H9 (cell line): ENCODE measurements around the gene ZNF681. TPM values are rescaled to one million over a fixed set of nuclear protein-coding genes. Genes with fewer than 3 reads are reported as not detected.

Source experiments
- DNase-seq: peaks from one replicate; pipeline ENCODE4 v3.0.0-alpha.2; 2017
- H2AFZ ChIP-seq: one replicate; pipeline ENCODE4 v1.6.1; 2013; ENCODE audit warnings: mild to moderate bottlenecking, low read length, control low read depth, moderate library complexity
- H2AK5ac ChIP-seq: 2 replicates; pipeline ENCODE4 v1.6.1; 2013; ENCODE audit warnings: low read length, control low read depth, mixed read lengths; ENCODE audit not compliant: insufficient read length
- H2BK120ac ChIP-seq: one replicate; pipeline ENCODE4 v1.6.1; 2013; ENCODE audit warnings: low read depth, mild to moderate bottlenecking, low read length, control low read depth, inconsistent platforms; ENCODE audit not compliant: poor library complexity, severe bottlenecking
- H2BK12ac ChIP-seq: 2 replicates; pipeline ENCODE4 v1.6.1; 2013; ENCODE audit warnings: low read length, control low read depth, mixed read lengths, low read depth; ENCODE audit not compliant: insufficient read length
- H2BK15ac ChIP-seq: 2 replicates; pipeline ENCODE4 v1.6.1; 2013; ENCODE audit warnings: low read depth, low read length, control low read depth
- H2BK20ac ChIP-seq: one replicate; pipeline ENCODE4 v1.6.1; 2013; ENCODE audit warnings: low read depth, mild to moderate bottlenecking, low read length, control low read depth, inconsistent platforms; ENCODE audit not compliant: poor library complexity, severe bottlenecking
- H2BK5ac ChIP-seq: 2 replicates; pipeline ENCODE4 v1.6.1; 2013; ENCODE audit warnings: low read length, control low read depth, mixed read lengths; ENCODE audit not compliant: insufficient read length
- H3K14ac ChIP-seq: 2 replicates; pipeline ENCODE4 v1.6.1; 2013; ENCODE audit warnings: low read length, control low read depth; ENCODE audit not compliant: insufficient read depth
- H3K18ac ChIP-seq: 2 replicates; pipeline ENCODE4 v1.6.1; 2013; ENCODE audit warnings: low read depth, mild to moderate bottlenecking, mixed read lengths, low read length, control low read depth; ENCODE audit not compliant: insufficient read length
- H3K23ac ChIP-seq: 2 replicates; pipeline ENCODE4 v1.6.1; 2013; ENCODE audit warnings: low read length, control low read depth, mixed read lengths, low read depth; ENCODE audit not compliant: insufficient read length
- H3K23me2 ChIP-seq: 2 replicates; pipeline ENCODE4 v1.6.1; 2013; ENCODE audit warnings: low read depth, mild to moderate bottlenecking, mixed read lengths, low read length, control low read depth; ENCODE audit not compliant: insufficient read length, poor library complexity, severe bottlenecking
- H3K27ac ChIP-seq: 2 replicates; pipeline ENCODE4 v1.5.1; 2013; ENCODE audit warnings: low read length, control low read depth, mixed read lengths, low read depth; ENCODE audit not compliant: insufficient read length
- H3K27me3 ChIP-seq: 2 replicates; pipeline ENCODE4 v1.6.1; 2013; ENCODE audit warnings: low read length, control low read depth, inconsistent platforms; ENCODE audit not compliant: insufficient read depth
- H3K4ac ChIP-seq: 2 replicates; pipeline ENCODE4 v1.6.1; 2013; ENCODE audit warnings: low read depth, mild to moderate bottlenecking, control low read depth, inconsistent platforms, low read length, moderate library complexity
- H3K4me1 ChIP-seq: 2 replicates; pipeline ENCODE4 v1.6.1; 2013; ENCODE audit warnings: low read length, control low read depth, inconsistent platforms; ENCODE audit not compliant: insufficient read depth
- H3K4me2 ChIP-seq: 2 replicates; pipeline ENCODE4 v1.6.1; 2013; ENCODE audit warnings: low read length, control low read depth, mixed read lengths; ENCODE audit not compliant: insufficient read length, insufficient read depth
- H3K56ac ChIP-seq: 2 replicates; pipeline ENCODE4 v1.6.1; 2013; ENCODE audit warnings: low read depth, mild to moderate bottlenecking, mixed read lengths, low read length, control low read depth; ENCODE audit not compliant: insufficient read length
- H3K79me1 ChIP-seq: 2 replicates; pipeline ENCODE4 v1.6.1; 2013; ENCODE audit warnings: low read depth, mild to moderate bottlenecking, moderate library complexity, low read length, control low read depth, inconsistent platforms; ENCODE audit not compliant: insufficient read depth, poor library complexity, severe bottlenecking
- H3K79me2 ChIP-seq: 2 replicates; pipeline ENCODE4 v1.6.1; 2013; ENCODE audit warnings: low read length, control low read depth, inconsistent platforms; ENCODE audit not compliant: insufficient read depth
- H3K9ac ChIP-seq: 2 replicates; pipeline ENCODE4 v1.6.1; 2013; ENCODE audit warnings: low read length, control low read depth, mixed read lengths; ENCODE audit not compliant: insufficient read length; ENCODE audit errors: extremely low read depth
- H3K9me3 ChIP-seq: one replicate; pipeline ENCODE4 v1.6.1; 2013; ENCODE audit warnings: low read depth, low read length, inconsistent platforms; ENCODE audit not compliant: control insufficient read depth
- H3T11ph ChIP-seq: one replicate; pipeline ENCODE4 v1.6.1; 2013; ENCODE audit warnings: mild to moderate bottlenecking, low read length, control low read depth, inconsistent platforms
- H4K20me1 ChIP-seq: one replicate; pipeline ENCODE4 v1.6.1; 2013; ENCODE audit not compliant: control insufficient read depth, insufficient read length, insufficient read depth
- H4K5ac ChIP-seq: 2 replicates; pipeline ENCODE4 v1.6.1; 2013; ENCODE audit warnings: low read depth, mild to moderate bottlenecking, mixed read lengths, low read length, control low read depth; ENCODE audit not compliant: insufficient read length
- H4K8ac ChIP-seq: replicated peaks from 2 replicates; pipeline ENCODE4 v1.6.1; 2013; ENCODE audit warnings: low read length, control low read depth, mixed read lengths, low read depth; ENCODE audit not compliant: insufficient read length
- H4K91ac ChIP-seq: 2 replicates; pipeline ENCODE4 v1.6.1; 2013; ENCODE audit warnings: low read depth, mild to moderate bottlenecking, moderate library complexity, mixed read lengths, low read length, control low read depth; ENCODE audit not compliant: insufficient read length
- H3K27ac Mint-ChIP-seq, 3 experiments: 2 replicates in 2 of 3; 3 replicates in 1 of 3; pipeline ENCODE4 v1.8.0; 2020 to 2021; ENCODE audit warnings: mixed read lengths in 3 of 3, mild to moderate bottlenecking in 1 of 3, moderate library complexity in 1 of 3
- H3K27me3 Mint-ChIP-seq: 2 replicates; pipeline ENCODE4 v1.8.0; 2021; ENCODE audit warnings: low read depth, mild to moderate bottlenecking, moderate library complexity, mixed read lengths
- H3K36me3 Mint-ChIP-seq, 3 experiments: 2 replicates in 2 of 3; 3 replicates in 1 of 3; pipeline ENCODE4 v1.8.0; 2020 to 2021; ENCODE audit warnings: low read depth in 3 of 3, mixed read lengths in 3 of 3; ENCODE audit not compliant: insufficient read depth in 1 of 3
- H3K4me1 Mint-ChIP-seq, 2 experiments: 2 replicates each; pipeline ENCODE4 v1.8.0; 2020; ENCODE audit warnings: mixed read lengths in 2 of 2
- H3K4me3 Mint-ChIP-seq, 2 experiments: 2 replicates in 1 of 2; 3 replicates in 1 of 2; pipeline ENCODE4 v1.8.0; 2020 to 2021; ENCODE audit warnings: mild to moderate bottlenecking in 2 of 2, mixed read lengths in 2 of 2, moderate library complexity in 1 of 2
- H3K9me3 Mint-ChIP-seq, 2 experiments: 2 replicates in 1 of 2; 3 replicates in 1 of 2; pipeline ENCODE4 v1.8.0; 2020; ENCODE audit warnings: mild to moderate bottlenecking in 2 of 2, mixed read lengths in 2 of 2, moderate library complexity in 1 of 2
- WGBS: extraction: QIAGEN DNeasy Blood & Tissue Kit; methylation state at CpG from one replicate; pipeline ENCODE4 v1.1.7; 2013; ENCODE audit warnings: missing lambda C conversion rate, low lambda C conversion rate, mixed read lengths; ENCODE audit not compliant: insufficient read length; ENCODE audit errors: extremely low coverage; 5-methylcytosine and 5-hydroxymethylcytosine counted together
- total RNA-seq: library from RNA; stranded (reverse); gene quantifications from 2 replicates; pipeline ENCODE4 v1.2.1, GENCODE V29; 2021
- TF ChIP-seq, protein P1 (sequence below): fragments of 200-600 bp; sonication (generic); conservative IDR thresholded peaks from 3 replicates; pipeline ENCODE4 v1.8.0; 2021; ENCODE audit warnings: antibody characterized with exemption, mild to moderate bottlenecking

The ZNF681 gene
- total RNA-seq, 1 experiment from 2014 or later = 10.4 TPM

DNA sequence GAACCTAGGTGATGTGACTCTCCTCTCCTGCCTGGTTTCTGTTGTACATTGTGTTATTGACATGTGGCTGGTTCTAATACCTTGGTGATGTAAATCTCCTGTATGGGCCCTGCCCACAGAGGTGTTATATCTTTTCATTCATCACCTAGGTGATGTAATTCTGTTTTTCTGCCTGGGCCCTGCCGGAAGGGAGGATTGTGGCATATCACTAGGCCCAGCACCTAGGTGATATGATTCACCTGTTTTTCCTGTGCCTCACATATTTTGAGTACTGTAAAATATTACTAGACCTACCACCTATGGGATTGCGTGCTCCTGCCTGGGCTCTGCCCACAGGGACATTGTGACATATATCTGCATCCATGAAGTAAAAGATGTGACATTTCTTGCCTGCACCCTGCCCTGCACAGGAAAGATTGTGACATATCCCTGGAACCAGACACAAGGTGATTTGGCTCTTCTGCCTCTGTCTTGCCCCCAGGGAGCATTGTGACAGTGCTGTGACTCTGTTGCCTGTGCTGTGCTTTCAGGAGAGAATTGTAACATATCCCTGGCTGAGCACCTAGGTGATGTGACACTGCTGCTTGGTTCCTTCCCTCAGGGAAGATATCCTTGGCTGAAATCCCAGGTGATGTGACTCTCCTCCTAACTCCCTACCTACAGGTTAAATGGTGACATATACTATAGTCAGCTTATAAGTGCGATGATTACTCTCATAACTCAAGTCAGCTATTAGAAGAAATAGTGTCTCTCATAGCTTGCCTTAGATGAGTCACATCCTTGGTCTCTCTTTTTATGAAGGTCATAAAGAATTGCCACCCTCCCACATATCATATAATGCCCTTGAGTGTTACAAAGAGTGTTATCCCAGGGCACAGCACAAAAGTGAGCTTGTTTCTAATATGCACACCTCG, 13.3 kb upstream of the ZNF681 start:
- no peak overlapping the region for H3K23ac ChIP-seq
- H3K9me3 Mint-ChIP-seq = no peaks in the 10 kb centered on the region
- H3K4me1 Mint-ChIP-seq = peaks cover 4 to 12% of the 10 kb centered on the region in 2 experiments; a peak in 2 of 4 replicates
- no peak overlapping the region for H4K91ac ChIP-seq
- H3K27ac ChIP-seq = no peak overlapping the region
- WGBS = no CpG with 5 or more reads among the region's 4 CpGs
- no peak overlapping the region for H2BK15ac ChIP-seq
- H3T11ph ChIP-seq = no peak overlapping the region
- H3K79me2 ChIP-seq = peaks cover 82% of the 10 kb centered on the region
- no peaks in the 10 kb centered on the region for H3K9me3 ChIP-seq
- 0 out of 7 replicates have a peak overlapping the region, but pooled peaks of 1 of the 3 experiments have one; percentile 74 for H3K27ac Mint-ChIP-seq
- no peak overlapping the region for H3K9ac ChIP-seq
- no peak for DNase-seq
- TF ChIP-seq, protein P1, sequence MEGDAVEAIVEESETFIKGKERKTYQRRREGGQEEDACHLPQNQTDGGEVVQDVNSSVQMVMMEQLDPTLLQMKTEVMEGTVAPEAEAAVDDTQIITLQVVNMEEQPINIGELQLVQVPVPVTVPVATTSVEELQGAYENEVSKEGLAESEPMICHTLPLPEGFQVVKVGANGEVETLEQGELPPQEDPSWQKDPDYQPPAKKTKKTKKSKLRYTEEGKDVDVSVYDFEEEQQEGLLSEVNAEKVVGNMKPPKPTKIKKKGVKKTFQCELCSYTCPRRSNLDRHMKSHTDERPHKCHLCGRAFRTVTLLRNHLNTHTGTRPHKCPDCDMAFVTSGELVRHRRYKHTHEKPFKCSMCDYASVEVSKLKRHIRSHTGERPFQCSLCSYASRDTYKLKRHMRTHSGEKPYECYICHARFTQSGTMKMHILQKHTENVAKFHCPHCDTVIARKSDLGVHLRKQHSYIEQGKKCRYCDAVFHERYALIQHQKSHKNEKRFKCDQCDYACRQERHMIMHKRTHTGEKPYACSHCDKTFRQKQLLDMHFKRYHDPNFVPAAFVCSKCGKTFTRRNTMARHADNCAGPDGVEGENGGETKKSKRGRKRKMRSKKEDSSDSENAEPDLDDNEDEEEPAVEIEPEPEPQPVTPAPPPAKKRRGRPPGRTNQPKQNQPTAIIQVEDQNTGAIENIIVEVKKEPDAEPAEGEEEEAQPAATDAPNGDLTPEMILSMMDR = no peak
- no peak overlapping the region for H4K8ac ChIP-seq
- H2BK12ac ChIP-seq = no peak overlapping the region
- H2AK5ac ChIP-seq = no peak overlapping the region
- no peaks in the 10 kb centered on the region for H3K27me3 Mint-ChIP-seq
- no peak overlapping the region for H2BK5ac ChIP-seq
- 0 out of 2 replicates have a peak, but pooled peaks cover 2% of the 10 kb centered on the region for H3K4me1 ChIP-seq
- H3K23me2 ChIP-seq = no peaks in the 10 kb centered on the region
- H3K36me3 Mint-ChIP-seq = peaks cover 43 to 78% (median 59%) of the 10 kb centered on the region in 3 experiments
- H2BK120ac ChIP-seq = no peak overlapping the region
- no peak overlapping the region for H4K5ac ChIP-seq
- no peak overlapping the region for H3K18ac ChIP-seq
- H3K4me2 ChIP-seq = no peak overlapping the region
- peaks cover 25% of the 10 kb centered on the region for H3K79me1 ChIP-seq
- no peak overlapping the region for H3K4ac ChIP-seq
- H2AFZ ChIP-seq = no peak overlapping the region
- H3K56ac ChIP-seq = no peak overlapping the region
- H4K20me1 ChIP-seq = no peaks in the 10 kb centered on the region
- no peaks in the 10 kb centered on the region; the same call in 1 of the 2 replicates for H3K27me3 ChIP-seq
- H2BK20ac ChIP-seq = no peak overlapping the region
- no peak overlapping the region for H3K4me3 Mint-ChIP-seq
- H3K14ac ChIP-seq = no peak overlapping the region
